HG03558 (cell line): Measurements from ENCODE around the gene KRI1.
"Not testable (repeated sequence)": the region's sequence is repeated elsewhere in the genome, so short reads cannot be mapped to it uniquely, and the experiment has no call there.

Experiments used
- ATAC-seq: cut with Tn5 transposase; IDR thresholded peaks from one replicate; pipeline ENCODE4 v1.9.1; 2021; ENCODE audit warnings: moderate number of reproducible peaks; ENCODE audit not compliant: unreplicated experiment; ENCODE audit errors: extremely low read depth

Gene KRI1

DNA sequence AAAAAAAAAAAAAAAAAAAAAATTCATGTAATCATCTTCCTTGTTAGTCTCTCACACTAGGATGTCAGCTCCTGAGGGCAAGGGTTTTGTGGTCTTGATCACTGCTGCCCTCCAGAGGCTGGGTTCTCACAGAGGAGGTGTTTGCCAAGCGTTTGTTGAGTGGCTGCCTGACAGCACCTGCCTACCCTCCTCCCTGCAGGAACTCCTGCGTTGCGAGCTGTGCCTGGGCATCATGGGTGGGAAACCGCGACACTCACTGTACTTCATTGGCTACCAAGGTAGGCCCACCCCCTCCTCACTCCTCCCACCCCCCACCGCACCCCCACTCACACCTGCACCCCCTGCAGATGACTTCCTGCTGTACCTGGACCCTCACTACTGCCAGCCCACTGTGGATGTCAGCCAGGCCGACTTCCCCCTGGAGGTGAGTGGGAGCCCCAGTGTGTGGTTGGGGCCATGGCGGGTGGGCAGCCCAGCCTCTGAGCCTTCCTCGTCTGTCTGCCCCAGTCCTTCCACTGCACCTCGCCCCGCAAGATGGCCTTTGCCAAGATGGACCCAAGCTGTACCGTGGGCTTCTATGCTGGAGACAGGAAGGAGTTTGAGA lies 14.0 kb downstream of the KRI1 start:
- no peak for ATAC-seq

GRCh38 chr19:10551006-10551405 lies 14.8 kb downstream of the KRI1 start:
- ATAC-seq, result not testable (repeated sequence)

GRCh38 chr19:10550336-10550735 lies 15.5 kb downstream of the KRI1 start:
- ATAC-seq, result no peak

GRCh38 chr19:10549733-10550132 lies 16.1 kb downstream of the KRI1 start:
- ATAC-seq, result no peak

DNA sequence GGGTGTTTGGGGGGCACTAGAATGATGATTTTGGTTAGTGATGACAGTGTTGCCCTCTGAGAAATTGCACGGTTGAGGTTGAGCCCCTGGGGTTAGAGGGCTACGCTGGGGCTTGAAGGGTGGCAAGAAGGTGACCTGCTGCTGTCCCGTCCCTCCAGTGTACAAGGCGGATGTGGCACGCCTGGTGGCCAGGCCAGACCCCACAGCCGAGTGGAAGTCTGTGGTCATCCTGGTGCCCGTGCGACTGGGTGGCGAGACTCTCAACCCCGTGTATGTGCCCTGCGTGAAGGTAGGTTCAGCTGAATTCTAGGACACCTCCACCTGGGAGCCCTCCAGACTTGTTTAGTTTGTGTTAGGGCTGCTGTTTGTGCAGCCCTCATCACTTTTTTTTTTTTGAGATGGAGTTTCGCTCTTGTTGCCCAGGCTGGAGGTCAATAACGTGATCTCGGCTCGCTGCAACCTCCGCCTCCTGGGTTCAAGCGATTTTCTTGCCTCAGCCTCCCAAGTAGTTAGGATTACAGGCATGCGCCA lies 17.0 kb downstream of the KRI1 start:
- no peak for ATAC-seq

GRCh38 chr19:10546817-10547216 lies 19.0 kb downstream of the KRI1 start:
- ATAC-seq, result no peak

DNA sequence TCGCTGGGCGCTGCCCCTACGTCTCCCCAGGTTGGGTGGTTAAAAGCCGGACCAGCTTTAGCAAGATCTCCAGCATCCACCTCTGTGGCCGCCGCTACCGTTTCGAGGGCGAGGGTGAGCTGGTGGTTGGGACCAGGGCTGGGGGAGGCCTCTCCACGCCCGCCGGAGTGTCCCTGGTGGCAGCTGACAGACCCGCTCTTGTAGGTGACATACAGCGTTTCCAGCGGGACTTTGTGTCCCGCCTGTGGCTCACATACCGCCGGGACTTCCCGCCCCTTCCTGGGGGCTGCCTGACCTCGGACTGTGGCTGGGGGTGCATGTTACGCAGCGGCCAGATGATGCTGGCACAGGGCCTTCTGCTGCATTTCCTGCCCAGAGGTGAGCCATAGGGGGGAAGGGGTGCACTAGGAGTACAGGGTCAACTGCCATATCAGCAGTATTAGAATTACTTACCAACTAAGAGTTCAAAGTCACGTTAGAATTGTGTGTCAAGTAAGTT lies 21.0 kb downstream of the KRI1 start:
- no peak for ATAC-seq

DNA sequence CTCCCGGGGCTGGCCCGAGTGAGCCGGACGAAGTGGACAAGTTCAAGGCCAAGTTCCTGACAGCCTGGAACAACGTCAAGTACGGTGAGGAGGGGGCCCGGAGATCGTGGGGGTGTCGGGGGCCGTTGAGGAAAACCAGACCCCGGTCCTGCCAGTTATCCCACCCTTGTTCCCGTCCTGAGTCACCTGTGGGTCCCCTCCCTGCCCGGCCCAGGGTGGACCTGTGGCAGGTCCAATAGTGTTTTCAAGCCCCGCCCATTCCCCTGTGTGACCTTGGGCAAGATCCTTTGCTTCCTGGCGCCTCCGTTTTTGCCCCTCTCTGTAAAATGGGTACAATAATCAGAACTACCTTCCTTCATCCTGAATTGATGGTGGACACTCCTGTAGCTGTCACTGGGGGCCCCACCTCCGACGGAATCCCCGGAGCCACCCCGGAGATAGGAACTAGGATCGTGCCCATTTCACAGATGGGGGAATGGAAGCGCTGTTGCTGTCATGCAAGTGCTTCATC lies 21.5 kb downstream of the KRI1 start:
- ATAC-seq, result no peak

DNA sequence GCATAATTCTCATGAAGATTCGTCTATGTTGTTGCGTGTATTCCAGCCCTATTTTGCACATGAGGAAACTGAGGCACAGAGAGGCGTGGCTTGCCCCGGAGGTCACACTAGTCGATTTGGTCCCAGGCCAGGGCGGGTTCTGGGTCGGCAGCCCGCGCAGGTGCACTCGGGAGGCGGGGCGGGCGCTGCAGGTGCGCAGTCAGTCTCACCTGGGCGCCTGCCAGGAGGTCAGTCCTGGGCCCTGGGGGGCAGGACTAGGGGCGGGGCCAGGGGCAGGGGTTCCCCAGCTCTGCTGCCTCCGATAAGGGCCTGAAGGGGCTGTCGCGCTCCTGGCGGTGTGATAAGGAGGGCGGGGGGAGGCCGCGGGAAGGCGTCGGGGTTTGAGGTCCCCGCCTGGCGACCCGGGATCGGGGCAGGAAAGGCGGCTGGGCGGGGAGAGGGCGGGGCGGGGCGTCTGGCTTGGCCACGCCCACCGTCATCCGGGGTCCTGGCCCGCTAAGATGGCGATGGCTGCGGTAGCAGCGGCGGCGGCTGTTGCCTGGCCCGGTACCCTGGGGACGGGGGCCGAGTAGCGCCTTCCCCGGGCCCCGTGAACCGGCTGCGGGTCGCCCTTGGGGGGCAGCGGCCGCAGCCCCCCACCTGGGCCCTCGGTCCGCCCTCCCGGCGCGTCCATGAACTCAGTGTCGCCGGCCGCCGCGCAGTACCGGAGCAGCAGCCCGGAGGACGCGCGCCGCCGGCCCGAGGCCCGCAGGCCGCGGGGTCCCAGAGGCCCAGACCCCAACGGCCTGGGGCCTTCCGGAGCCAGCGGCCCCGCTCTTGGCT lies 22.2 kb downstream of the KRI1 start, which contains the start of gene ATG4D:
Gene ATG4D, plus strand, starts transcription at position 485 of the 822 bp plus-strand sequence. Its CDS starts 187 bp downstream, at position 672.
- ATAC-seq, result no peak

- no peak for ATAC-seq
Measured at GRCh38 chr19:10543059-10543419, 22.8 kb downstream of the KRI1 start.

DNA sequence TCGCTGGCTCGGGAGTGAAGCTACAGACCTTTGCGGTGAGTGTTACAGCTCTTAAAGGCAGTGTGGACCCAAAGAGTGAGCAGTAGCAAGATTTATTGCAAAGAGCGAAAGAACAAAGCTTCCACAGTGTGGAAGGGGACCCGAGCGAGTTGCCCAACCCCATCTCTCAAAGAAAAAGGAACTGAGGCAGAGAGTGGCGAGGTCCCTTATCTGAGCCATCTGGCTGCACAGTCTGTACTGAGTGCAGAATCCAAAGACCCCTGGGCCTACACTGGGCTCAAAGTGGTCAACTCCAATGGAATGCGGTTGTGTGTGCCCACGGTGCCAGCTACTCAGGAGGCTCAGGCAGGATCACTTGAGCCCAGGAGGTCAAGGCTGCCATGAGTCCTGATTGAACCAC lies 26.8 kb downstream of the KRI1 start:
- not testable (repeated sequence) for ATAC-seq

DNA sequence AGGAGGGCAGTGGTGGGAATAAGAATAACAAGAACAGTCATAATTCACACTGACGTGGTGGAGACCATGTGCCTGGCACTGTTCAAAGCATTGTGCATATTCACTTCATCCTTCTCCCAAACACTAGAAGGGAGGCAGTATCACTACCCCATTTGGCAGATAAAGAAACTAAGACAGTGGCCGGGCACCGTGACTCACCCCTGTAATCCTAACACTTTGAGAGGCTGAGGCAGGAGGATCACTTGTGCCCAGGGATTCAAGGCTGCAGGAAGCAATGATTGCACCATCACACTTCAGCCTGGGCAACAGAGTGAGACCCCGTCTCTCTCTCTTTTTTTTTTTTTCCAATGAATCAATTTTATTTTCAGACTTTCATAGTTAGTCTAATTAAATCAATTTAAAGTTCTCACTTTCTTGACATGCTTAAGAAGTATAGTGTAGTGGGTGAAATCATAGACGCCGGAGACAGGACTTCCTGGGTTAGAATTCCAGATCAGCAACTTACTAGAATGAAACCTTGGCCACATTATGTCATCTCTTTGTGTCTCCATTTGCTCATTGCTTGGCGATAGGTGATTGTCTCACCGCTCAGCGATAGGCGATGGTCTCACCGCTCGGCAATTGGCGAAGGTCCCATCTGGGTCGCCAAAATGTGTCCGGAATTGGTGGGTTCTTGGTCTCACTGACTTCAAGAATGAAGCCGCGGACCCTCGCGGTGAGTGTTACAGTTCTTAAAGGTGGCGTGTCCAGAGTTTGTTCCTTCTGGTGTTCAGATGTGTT lies 27.4 kb downstream of the KRI1 start:
- ATAC-seq, result no peak

- ATAC-seq, result no peak
Measured at GRCh38 chr19:10537668-10538067, 28.1 kb downstream of the KRI1 start.

GRCh38 chr19:10535613-10536012 lies 30.2 kb downstream of the KRI1 start:
- ATAC-seq, result no peak

DNA sequence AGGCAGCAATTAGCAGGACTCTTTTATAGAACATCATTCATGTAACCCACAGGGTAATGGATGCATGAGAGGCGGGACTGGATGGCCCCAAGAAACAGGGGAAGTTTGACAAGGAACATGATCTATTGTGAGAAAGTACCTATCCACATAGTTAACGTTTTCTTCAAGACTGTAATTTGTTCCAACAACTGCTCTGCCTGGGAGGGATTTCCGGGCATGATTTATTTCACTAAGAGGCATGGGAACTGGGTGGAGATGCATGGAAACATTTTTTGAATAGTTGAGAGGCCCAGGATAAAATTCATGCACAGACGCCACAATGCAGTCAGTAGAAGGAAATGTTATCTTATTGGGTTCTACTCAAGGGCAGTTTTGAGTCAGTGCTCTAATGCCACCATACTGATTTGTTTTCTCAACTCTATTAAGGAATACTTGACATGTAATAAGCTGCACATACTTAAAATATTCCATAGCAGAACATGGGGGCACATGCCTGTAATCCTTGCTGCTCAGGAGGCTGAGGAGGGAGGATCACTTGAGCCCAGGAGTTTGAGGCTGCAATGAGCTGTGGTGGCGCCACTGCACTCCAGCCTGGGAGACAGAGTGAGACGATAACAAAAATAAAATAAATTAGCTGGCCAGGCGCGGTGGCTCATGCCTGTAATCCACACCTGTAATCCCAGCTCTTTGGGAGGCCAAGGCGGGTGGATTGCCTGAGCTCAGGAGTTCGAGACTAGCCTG lies 32.0 kb downstream of the KRI1 start:
- ATAC-seq, result no peak

DNA sequence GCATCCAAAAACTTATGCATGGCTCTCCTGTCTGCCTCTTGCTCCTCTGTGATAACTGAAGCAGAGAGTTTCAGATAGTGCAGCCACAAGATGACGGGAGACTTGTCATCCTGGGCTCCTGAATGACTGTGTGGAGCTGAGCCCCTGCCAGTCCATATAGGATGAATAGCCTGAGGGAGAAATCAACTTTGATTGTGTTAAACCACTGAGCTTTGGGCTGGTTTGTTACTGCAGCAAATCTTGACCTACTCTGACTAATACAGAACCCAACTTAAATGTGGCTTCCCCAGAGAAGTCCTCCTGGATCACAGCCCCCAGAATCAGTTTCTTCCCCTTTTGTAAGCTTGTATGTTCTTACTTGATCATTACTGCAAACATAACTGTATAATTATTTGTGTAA lies 33.4 kb downstream of the KRI1 start:
- no peak for ATAC-seq

- not testable (repeated sequence) for ATAC-seq
Measured at GRCh38 chr19:10526887-10527286, 38.9 kb downstream of the KRI1 start.

GRCh38 chr19:10525636-10526035 lies 40.2 kb downstream of the KRI1 start:
- no peak for ATAC-seq

GRCh38 chr19:10523135-10523636 lies 42.6 kb downstream of the KRI1 start:
- ATAC-seq, result no peak
